ENCODE measurements around the gene CCL4.
A peak's percentile ranks its signal among the peaks of the same experiment; 100 is the strongest.

The CCL4 gene

GRCh38 chr17:36129616-36130015 lies 26.0 kb downstream of the CCL4 start:
- Histone ChIP-seq H3K27me3 (ENCODE audit: insufficient read depth, poor library complexity, severe bottlenecking) (peaks cover 10% of the 10 kb centered on the region), H3K4me1 (ENCODE audit: insufficient read depth, poor library complexity, severe bottlenecking) (no peaks in the 10 kb centered on the region), H3K36me3 (ENCODE audit: low read depth) (no peaks in the 10 kb centered on the region), H3K27ac (ENCODE audit: poor library complexity, severe bottlenecking) (no peak overlapping the region), H3K4me3 (ENCODE audit: severe bottlenecking) (no peak overlapping the region), H3K9me3 (ENCODE audit: severe bottlenecking) (no peaks in the 10 kb centered on the region)
- ATAC-seq (ENCODE audit: low read depth), result no peak
- no peak for DNase-seq (ENCODE audit: low spot score)
- no peak for TF ChIP-seq CTCF (IDR thresholded peaks at IDR 0.05; ENCODE audit: poor library complexity, severe bottlenecking)

GRCh38 chr17:36130346-36130745 lies 26.7 kb downstream of the CCL4 start:
- Histone ChIP-seq H3K4me3 (ENCODE audit: severe bottlenecking) (no peak overlapping the region), H3K27ac (ENCODE audit: poor library complexity, severe bottlenecking) (no peak overlapping the region), H3K36me3 (ENCODE audit: low read depth) (no peaks in the 10 kb centered on the region), H3K4me1 (ENCODE audit: insufficient read depth, poor library complexity, severe bottlenecking) (no peaks in the 10 kb centered on the region), H3K27me3 (ENCODE audit: insufficient read depth, poor library complexity, severe bottlenecking) (peaks cover 13% of the 10 kb centered on the region), H3K9me3 (ENCODE audit: severe bottlenecking) (no peaks in the 10 kb centered on the region)
- ATAC-seq (ENCODE audit: low read depth) (no peak), DNase-seq (ENCODE audit: low spot score) (no peak)
- TF ChIP-seq CTCF (IDR thresholded peaks at IDR 0.05; ENCODE audit: poor library complexity, severe bottlenecking), result no peak

DNA sequence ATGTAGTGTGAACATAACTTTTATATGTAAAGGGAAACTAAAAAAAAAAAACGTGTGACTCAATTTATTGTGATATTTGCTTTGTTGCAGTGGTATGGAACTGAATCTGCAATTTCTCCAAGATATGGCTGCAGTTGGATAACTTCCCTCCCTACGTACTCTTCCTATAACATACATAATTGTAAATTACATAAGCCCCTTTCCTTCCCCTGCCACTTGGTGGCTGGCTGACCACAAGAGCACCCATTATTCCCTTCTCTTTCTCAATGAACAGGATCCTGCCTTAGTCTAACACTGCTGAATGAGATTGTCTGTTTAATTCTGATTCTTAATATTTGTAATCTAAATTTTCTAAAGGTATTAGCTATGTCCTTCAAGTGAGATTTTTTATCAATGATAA lies 27.8 kb downstream of the CCL4 start:
- DNase-seq (ENCODE audit: low spot score), result no peak
- Histone ChIP-seq H3K36me3 (ENCODE audit: low read depth) (no peaks in the 10 kb centered on the region), H3K4me3 (ENCODE audit: severe bottlenecking) (no peak overlapping the region), H3K27ac (ENCODE audit: poor library complexity, severe bottlenecking) (no peak overlapping the region), H3K27me3 (ENCODE audit: insufficient read depth, poor library complexity, severe bottlenecking) (peaks cover 13% of the 10 kb centered on the region), H3K4me1 (ENCODE audit: insufficient read depth, poor library complexity, severe bottlenecking) (no peaks in the 10 kb centered on the region), H3K9me3 (ENCODE audit: severe bottlenecking) (no peaks in the 10 kb centered on the region)
- TF ChIP-seq CTCF (IDR thresholded peaks at IDR 0.05; ENCODE audit: poor library complexity, severe bottlenecking), result peak; percentile 8
- ATAC-seq (ENCODE audit: low read depth), result no peak

DNA sequence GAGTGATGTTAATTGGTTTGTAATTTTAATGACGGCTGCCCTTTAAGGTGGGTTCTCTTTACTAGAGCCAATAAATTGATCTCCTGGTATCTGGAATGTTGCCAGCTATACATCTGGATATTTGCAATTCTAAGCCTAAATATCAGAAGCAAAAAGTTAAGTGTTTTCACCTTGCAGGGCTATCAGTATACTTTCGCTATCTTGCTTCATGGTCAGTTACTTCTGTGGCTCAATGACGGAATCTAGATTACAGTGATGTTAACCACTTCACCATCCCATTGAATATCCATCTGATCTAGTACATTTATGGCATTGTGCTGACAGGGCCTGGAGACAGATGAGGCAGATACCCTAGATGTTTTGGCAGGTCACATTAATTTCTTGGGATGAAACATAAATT lies 28.3 kb downstream of the CCL4 start:
- Histone ChIP-seq H3K4me1 (ENCODE audit: insufficient read depth, poor library complexity, severe bottlenecking) (no peaks in the 10 kb centered on the region), H3K4me3 (ENCODE audit: severe bottlenecking) (no peak overlapping the region), H3K27ac (ENCODE audit: poor library complexity, severe bottlenecking) (no peak overlapping the region), H3K27me3 (ENCODE audit: insufficient read depth, poor library complexity, severe bottlenecking) (peaks cover 13% of the 10 kb centered on the region), H3K9me3 (ENCODE audit: severe bottlenecking) (no peaks in the 10 kb centered on the region), H3K36me3 (ENCODE audit: low read depth) (no peaks in the 10 kb centered on the region)
- DNase-seq (ENCODE audit: low spot score), result no peak
- no peak for TF ChIP-seq CTCF (IDR thresholded peaks at IDR 0.05; ENCODE audit: poor library complexity, severe bottlenecking)
- no peak for ATAC-seq (ENCODE audit: low read depth)

- DNase-seq (ENCODE audit: low spot score) (no peak), ATAC-seq (ENCODE audit: low read depth) (no peak)
- no peak for TF ChIP-seq CTCF (IDR thresholded peaks at IDR 0.05; ENCODE audit: poor library complexity, severe bottlenecking)
- H3K36me3 ChIP-seq (ENCODE audit: low read depth), result no peaks in the 10 kb centered on the region
- peaks cover 13% of the 10 kb centered on the region for H3K27me3 ChIP-seq (ENCODE audit: insufficient read depth, poor library complexity, severe bottlenecking)
- no peak overlapping the region for H3K4me3 ChIP-seq (ENCODE audit: severe bottlenecking)
- no peak overlapping the region for H3K27ac ChIP-seq (ENCODE audit: poor library complexity, severe bottlenecking)
- H3K4me1 ChIP-seq (ENCODE audit: insufficient read depth, poor library complexity, severe bottlenecking), result no peaks in the 10 kb centered on the region
- no peaks in the 10 kb centered on the region for H3K9me3 ChIP-seq (ENCODE audit: severe bottlenecking)
Observed at GRCh38 chr17:36132421-36132831, 28.8 kb downstream of the CCL4 start.

All from RWPE2 (cell line).